Rectal smooth muscle tissue (tissue), 1 donor: ENCODE measurements around the gene ALKBH3.

Experiments
- H3K27ac ChIP-seq: one replicate; pipeline ENCODE4 v1.7.0; 2013; ENCODE audit warnings: low read depth, low read length, inconsistent platforms
- H3K27me3 ChIP-seq: one replicate; pipeline ENCODE4 v1.7.0; 2013; ENCODE audit warnings: low read length; ENCODE audit not compliant: control insufficient read depth, insufficient read depth
- H3K36me3 ChIP-seq: one replicate; pipeline ENCODE4 v1.7.0; 2013; ENCODE audit warnings: low read length; ENCODE audit not compliant: control insufficient read depth, insufficient read depth
- H3K4me1 ChIP-seq: one replicate; pipeline ENCODE4 v1.7.0; 2013; ENCODE audit warnings: low read length; ENCODE audit not compliant: control insufficient read depth, insufficient read depth
- H3K4me3 ChIP-seq: one replicate; pipeline ENCODE4 v1.7.0; 2013; ENCODE audit warnings: low read length
- H3K9ac ChIP-seq: one replicate; pipeline ENCODE4 v1.7.0; 2013; ENCODE audit warnings: low read length

The ALKBH3 gene

DNA sequence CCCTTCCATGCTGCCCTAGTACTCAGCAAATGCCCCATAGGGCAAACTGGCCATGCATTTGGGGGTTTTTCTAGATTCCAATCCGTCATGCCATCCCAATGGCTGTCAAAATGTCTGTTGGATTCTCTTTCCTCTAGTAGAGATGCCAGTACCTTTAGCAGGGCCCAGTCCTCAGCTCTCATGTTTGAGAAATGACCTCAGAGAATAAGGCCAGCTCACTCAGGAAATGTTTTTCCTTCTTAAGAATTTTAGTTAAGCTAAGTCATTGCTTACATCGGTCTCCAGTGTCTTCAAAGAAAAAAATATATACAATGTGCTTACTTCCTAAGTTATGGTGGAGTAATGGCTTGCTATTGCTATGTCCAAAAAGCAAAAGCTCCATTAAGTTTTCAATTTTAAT is 14.1 kb upstream of the ALKBH3 start:
- Histone ChIP-seq H3K4me3 (no peak overlapping the region), H3K27ac (no peak overlapping the region), H3K9ac (no peak overlapping the region), H3K36me3 (no peaks in the 10 kb centered on the region), H3K4me1 (no peaks in the 10 kb centered on the region), H3K27me3 (peaks cover 6% of the 10 kb centered on the region)

GRCh38 chr11:43866969-43867368 is 13.7 kb upstream of the ALKBH3 start:
- Histone ChIP-seq H3K9ac (no peak overlapping the region), H3K4me3 (no peak overlapping the region), H3K27ac (no peak overlapping the region), H3K4me1 (no peaks in the 10 kb centered on the region), H3K27me3 (peaks cover 6% of the 10 kb centered on the region), H3K36me3 (no peaks in the 10 kb centered on the region)

DNA sequence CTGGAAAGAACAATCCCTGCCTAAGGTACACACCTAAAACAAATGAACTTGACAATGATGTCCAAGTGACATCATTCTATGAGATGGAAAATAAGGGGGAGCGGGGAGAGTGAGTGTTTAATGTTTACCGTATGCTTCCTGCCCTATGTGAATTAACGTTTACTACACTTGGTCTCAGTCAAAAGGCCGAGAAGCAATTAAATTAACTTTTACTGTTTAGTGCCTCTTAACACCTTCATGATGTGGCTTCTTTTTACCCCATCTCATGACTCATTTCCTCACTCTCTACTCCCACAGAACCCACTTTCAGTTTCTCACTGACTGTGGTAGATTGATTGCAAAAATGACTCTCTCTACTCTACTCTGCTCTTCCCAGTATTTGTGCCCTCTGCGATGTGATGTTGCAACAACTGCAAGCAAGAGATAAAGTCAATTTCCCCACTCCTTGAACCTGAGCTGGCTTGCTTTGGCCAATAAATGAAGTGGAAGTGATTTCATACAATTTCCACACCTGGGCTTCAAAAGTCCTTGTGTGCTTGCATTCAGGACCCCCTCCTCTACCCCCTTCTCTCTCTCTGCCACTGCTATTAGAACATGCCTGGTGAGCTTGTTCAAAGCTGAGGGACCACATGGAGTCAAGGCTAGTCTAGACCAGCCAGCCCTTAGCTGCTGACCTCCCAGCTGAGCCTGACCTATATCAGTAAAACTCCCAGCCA is 11.6 kb upstream of the ALKBH3 start:
- peaks cover 6% of the 10 kb centered on the region for H3K27me3 ChIP-seq
- H3K27ac ChIP-seq: no peak overlapping the region
- no peaks in the 10 kb centered on the region for H3K4me1 ChIP-seq
- H3K9ac ChIP-seq: no peak overlapping the region
- no peak overlapping the region for H3K4me3 ChIP-seq
- H3K36me3 ChIP-seq: no peaks in the 10 kb centered on the region

GRCh38 chr11:43871051-43871450 is 9.6 kb upstream of the ALKBH3 start:
- Histone ChIP-seq H3K4me1 (no peaks in the 10 kb centered on the region), H3K27ac (no peak overlapping the region), H3K9ac (no peak overlapping the region), H3K4me3 (no peak overlapping the region), H3K27me3 (peaks cover 6% of the 10 kb centered on the region), H3K36me3 (no peaks in the 10 kb centered on the region)

- Histone ChIP-seq H3K4me1 (no peaks in the 10 kb centered on the region), H3K27me3 (peaks cover 6% of the 10 kb centered on the region), H3K9ac (no peak overlapping the region), H3K27ac (no peak overlapping the region), H3K36me3 (no peaks in the 10 kb centered on the region), H3K4me3 (no peak overlapping the region)
Observed at GRCh38 chr11:43872995-43873394, 7.6 kb upstream of the ALKBH3 start.

- H3K27me3 ChIP-seq: peaks cover 6% of the 10 kb centered on the region
- no peak overlapping the region for H3K9ac ChIP-seq
- no peaks in the 10 kb centered on the region for H3K4me1 ChIP-seq
- no peaks in the 10 kb centered on the region for H3K36me3 ChIP-seq
- H3K27ac ChIP-seq: no peak overlapping the region
- no peak overlapping the region for H3K4me3 ChIP-seq
Observed at GRCh38 chr11:43874078-43874477, 6.6 kb upstream of the ALKBH3 start.

- Histone ChIP-seq H3K27ac (no peak overlapping the region), H3K27me3 (peaks cover 6% of the 10 kb centered on the region), H3K4me1 (no peaks in the 10 kb centered on the region), H3K36me3 (no peaks in the 10 kb centered on the region), H3K9ac (no peak overlapping the region), H3K4me3 (no peak overlapping the region)
Observed at GRCh38 chr11:43874738-43875137, 5.9 kb upstream of the ALKBH3 start.

DNA sequence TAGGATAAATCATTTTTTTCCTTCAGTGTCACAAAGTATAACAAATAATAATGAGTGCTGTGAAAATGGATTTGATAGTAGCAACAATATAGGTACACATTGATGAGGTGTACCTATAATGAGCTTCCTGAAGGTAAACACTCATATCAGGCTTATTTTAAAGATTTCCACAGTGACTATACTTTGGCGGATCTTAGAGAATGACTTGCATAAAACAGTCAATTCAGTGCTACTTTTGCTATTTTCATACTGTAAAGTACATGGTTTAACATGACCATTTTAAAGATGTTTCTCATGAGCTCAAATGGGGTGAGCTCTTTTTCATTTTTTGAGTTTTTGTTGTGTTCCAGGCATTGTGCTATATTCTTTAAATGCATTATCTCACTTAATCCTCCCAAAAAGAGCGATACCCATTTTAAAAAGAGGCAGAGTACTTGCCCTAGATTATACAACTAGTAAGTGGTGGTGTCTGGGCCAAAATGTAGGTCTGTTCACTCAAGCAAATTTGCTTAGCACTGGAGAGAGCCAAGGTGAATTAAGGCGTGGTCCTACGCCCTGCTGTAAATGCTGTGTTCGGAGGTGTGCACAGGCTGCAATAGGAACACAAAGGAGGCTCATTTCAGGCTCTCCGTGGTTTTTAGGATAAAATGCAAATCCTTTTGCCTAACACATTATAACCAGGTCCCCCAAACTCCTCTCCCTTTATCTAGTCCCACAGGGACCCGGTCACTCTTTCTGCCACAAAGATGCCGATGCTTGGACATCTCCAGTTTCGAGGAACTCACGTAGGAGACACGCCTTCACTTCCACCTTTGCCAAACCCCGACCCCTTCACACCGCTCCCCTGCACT is 617 bp upstream of the ALKBH3 start:
- Histone ChIP-seq H3K36me3 (no peaks in the 10 kb centered on the region), H3K4me3 (peak overlapping the region; percentile 78), H3K27ac (no peak overlapping the region), H3K4me1 (peaks cover 12% of the 10 kb centered on the region), H3K9ac (no peak overlapping the region), H3K27me3 (no peaks in the 10 kb centered on the region)

DNA sequence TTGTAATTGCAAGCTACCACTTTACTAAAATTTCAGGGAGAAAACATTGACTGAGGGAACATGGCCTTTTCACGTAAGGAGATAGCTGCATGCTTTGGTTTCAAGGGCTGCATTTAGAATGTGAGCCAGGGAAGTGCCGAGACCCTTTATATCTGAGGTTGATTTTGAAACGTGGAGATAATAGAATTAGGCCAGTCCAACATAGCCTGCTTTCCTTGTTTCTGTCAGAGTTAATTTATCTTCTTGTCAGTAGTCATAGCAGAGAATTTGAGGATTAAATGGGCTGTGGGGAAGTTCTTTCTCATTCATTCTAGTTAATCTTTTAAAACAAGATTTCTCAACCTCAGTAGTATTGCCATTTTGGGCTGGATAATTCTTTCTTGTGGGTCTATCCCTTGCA is 12.2 kb downstream of the ALKBH3 start:
- Histone ChIP-seq H3K4me1 (no peaks in the 10 kb centered on the region), H3K9ac (no peak overlapping the region), H3K27me3 (no peaks in the 10 kb centered on the region), H3K27ac (no peak overlapping the region), H3K36me3 (peaks cover 15% of the 10 kb centered on the region), H3K4me3 (no peak overlapping the region)

DNA sequence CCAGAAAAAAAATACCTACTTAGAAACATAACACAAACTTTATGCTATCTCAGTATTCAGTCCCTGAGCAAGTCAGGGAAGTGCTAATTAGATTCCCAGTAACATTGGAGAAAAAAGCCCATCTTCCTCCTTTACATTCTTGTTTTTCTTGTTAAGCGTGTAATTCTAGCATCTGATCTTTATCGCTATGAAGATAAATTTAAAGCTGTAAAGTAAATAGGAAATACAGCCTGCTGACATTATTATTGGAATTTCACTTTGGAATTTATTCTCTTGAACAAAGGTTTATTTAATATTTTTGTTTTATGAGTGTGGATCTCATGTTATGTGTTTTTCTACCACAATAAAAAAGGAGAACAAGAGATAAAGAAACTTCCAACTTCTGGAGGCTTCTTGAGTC is 13.9 kb downstream of the ALKBH3 start:
- H3K27ac ChIP-seq: no peak overlapping the region
- H3K27me3 ChIP-seq: no peaks in the 10 kb centered on the region
- no peaks in the 10 kb centered on the region for H3K4me1 ChIP-seq
- H3K4me3 ChIP-seq: no peak overlapping the region
- no peak overlapping the region for H3K9ac ChIP-seq
- H3K36me3 ChIP-seq: peaks cover 23% of the 10 kb centered on the region

GRCh38 chr11:43895601-43896000 is 15.0 kb downstream of the ALKBH3 start:
- Histone ChIP-seq H3K4me3 (no peak overlapping the region), H3K9ac (no peak overlapping the region), H3K36me3 (peaks cover 21% of the 10 kb centered on the region), H3K4me1 (no peaks in the 10 kb centered on the region), H3K27me3 (no peaks in the 10 kb centered on the region), H3K27ac (no peak overlapping the region)

GRCh38 chr11:43898574-43898973 is 17.9 kb downstream of the ALKBH3 start:
- no peaks in the 10 kb centered on the region for H3K4me1 ChIP-seq
- H3K4me3 ChIP-seq: no peak overlapping the region
- no peak overlapping the region for H3K27ac ChIP-seq
- H3K36me3 ChIP-seq: peaks cover 34% of the 10 kb centered on the region
- no peak overlapping the region for H3K9ac ChIP-seq
- H3K27me3 ChIP-seq: no peaks in the 10 kb centered on the region

DNA sequence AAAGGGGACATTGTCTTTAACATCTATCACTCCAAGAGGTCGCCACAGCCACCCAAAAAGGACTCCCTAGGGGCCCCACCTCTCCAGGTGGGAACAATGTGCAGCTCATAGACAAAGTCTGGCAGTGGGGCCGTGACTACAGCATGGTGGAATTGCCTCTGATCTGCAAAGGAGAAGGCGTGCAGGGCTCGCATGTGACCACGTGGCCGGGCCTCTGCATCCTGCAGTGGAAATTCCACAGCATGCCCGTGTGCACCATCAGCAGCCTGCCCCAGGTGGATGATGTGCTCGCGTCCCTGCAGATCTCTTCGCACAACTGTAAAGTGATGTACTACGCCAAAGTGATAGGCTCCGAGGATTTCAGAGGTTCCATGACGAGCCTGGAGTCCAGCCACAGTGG is 18.5 kb downstream of the ALKBH3 start:
- H3K27ac ChIP-seq: no peak overlapping the region
- H3K36me3 ChIP-seq: peaks cover 34% of the 10 kb centered on the region
- H3K27me3 ChIP-seq: no peaks in the 10 kb centered on the region
- H3K4me3 ChIP-seq: no peak overlapping the region
- no peak overlapping the region for H3K9ac ChIP-seq
- H3K4me1 ChIP-seq: no peaks in the 10 kb centered on the region
